Natural killer cell (primary cell): Measurements from ENCODE around the gene RAB3D. TPM values are rescaled to one million over a fixed set of nuclear protein-coding genes. Genes with fewer than 3 reads are reported as not detected.

Experiments used
- ATAC-seq, 3 donors: fragments of 150-1000 bp in 2 of 3; fragments of 200-7000 bp in 1 of 3; cut with Tn5 transposase; 1 replicate in 1 of 3; 2 replicates in 2 of 3; pipeline ENCODE4 v1.10.0; 2021; ENCODE audit warnings: mild to moderate bottlenecking in 2 of 3, moderate library complexity in 2 of 3
- DNase-seq, 2 donors: peaks; one replicate each; pipeline versions ENCODE4 v3.0.0 to v3.0.0-alpha.2; 2013 to 2021; ENCODE audit warnings: mixed read lengths in 1 of 2
- H3K27ac ChIP-seq: one replicate; pipeline ENCODE4 v1.5.1; 2013; ENCODE audit warnings: mild to moderate bottlenecking, low read length
- H3K27me3 ChIP-seq: one replicate; pipeline ENCODE4 v1.6.1; 2013; ENCODE audit warnings: low read length; ENCODE audit not compliant: control insufficient read depth, insufficient read depth
- H3K36me3 ChIP-seq: one replicate; pipeline ENCODE4 v1.6.1; 2013; ENCODE audit warnings: low read length; ENCODE audit not compliant: control insufficient read depth, insufficient read depth
- H3K4me1 ChIP-seq: one replicate; pipeline ENCODE4 v1.6.1; 2013; ENCODE audit warnings: low read length; ENCODE audit not compliant: control insufficient read depth, insufficient read depth
- H3K4me3 ChIP-seq: one replicate; pipeline ENCODE4 v1.5.1; 2013; ENCODE audit warnings: low read length
- H3K9me3 ChIP-seq: one replicate; pipeline ENCODE4 v1.6.1; 2013; ENCODE audit warnings: low read length; ENCODE audit not compliant: control insufficient read depth, insufficient read depth
- H3K27ac Mint-ChIP-seq, 2 donors: one replicate each; pipeline ENCODE4 v1.8.0; 2022; ENCODE audit warnings: mild to moderate bottlenecking in 2 of 2, mixed read lengths in 2 of 2, moderate library complexity in 1 of 2
- H3K27me3 Mint-ChIP-seq, 2 donors: one replicate each; pipeline ENCODE4 v1.8.0; 2022; ENCODE audit warnings: low read depth in 2 of 2, mixed read lengths in 2 of 2
- H3K36me3 Mint-ChIP-seq: one replicate; pipeline ENCODE4 v1.8.0; 2022; ENCODE audit warnings: mixed read lengths
- H3K4me1 Mint-ChIP-seq, 2 donors: one replicate each; pipeline ENCODE4 v1.8.0; 2022; ENCODE audit warnings: mixed read lengths in 2 of 2
- H3K4me3 Mint-ChIP-seq: one replicate; pipeline ENCODE4 v1.8.0; 2022; ENCODE audit warnings: mild to moderate bottlenecking, moderate library complexity, mixed read lengths
- H3K9me3 Mint-ChIP-seq, 2 donors: one replicate each; pipeline ENCODE4 v1.8.0; 2022; ENCODE audit warnings: mixed read lengths in 2 of 2
- WGBS: methylation state at CpG from one replicate; pipeline ENCODE4 v1.1.7; 2013; ENCODE audit warnings: missing lambda C conversion rate; ENCODE audit not compliant: insufficient coverage; 5-methylcytosine and 5-hydroxymethylcytosine counted together
- intact Hi-C: fragments of 100-400 bp; cut with micrococcal nuclease; formaldehyde crosslinking; loops from one replicate; pipeline ENCODE4 v1.14.2; 2022
- total RNA-seq, 4 donors: library from RNA; stranded (reverse); fragments of 120-200 nt in 1 of 4; gene quantifications; one replicate each; pipeline versions ENCODE4 v1.2.3 to v1.2.4, GENCODE V29; 2013 to 2022
- TF ChIP-seq, protein P1 (sequence below): fragments of 200-600 bp; IDR thresholded peaks from one replicate; pipeline ENCODE4 v1.8.0; 2022; ENCODE audit warnings: antibody characterized with exemption

The RAB3D gene
- total RNA-seq, 3 donors from 2014 or later (not counting 1 experiment from before 2014, with no cell fraction given) = 14.3 to 20.0 (median 15.7) TPM

DNA sequence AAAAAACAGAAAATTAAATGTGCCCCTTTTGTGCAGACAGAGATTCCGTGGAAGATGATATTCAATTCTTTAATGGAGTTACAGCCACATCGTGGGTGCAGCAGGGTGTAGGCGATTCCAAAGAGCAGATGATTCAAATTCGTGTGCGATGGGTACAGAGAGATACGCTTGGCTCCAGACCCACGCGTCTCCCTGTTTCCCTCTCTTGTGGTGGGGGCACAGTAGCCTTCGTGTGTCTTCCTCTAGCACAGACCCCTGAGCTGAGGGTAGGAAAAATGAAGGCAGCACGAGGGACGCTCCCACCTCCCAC, 38.7 kb downstream of the RAB3D start:
- Mint-ChIP-seq H3K9me3 (no peaks in the 10 kb centered on the region), H3K36me3 (no peaks in the 10 kb centered on the region), H3K4me3 (no peak overlapping the region), H3K4me1 (no peaks in the 10 kb centered on the region), H3K27ac (no peak overlapping the region), H3K27me3 (peaks cover 5 to 6% of the 10 kb centered on the region in 2 donors)
- H3K4me3 ChIP-seq = no peak overlapping the region
- intact Hi-C loops = no loop called here
- 94% methylated on average over 8 of the region's 11 CpGs for WGBS
- TF ChIP-seq, protein P1, sequence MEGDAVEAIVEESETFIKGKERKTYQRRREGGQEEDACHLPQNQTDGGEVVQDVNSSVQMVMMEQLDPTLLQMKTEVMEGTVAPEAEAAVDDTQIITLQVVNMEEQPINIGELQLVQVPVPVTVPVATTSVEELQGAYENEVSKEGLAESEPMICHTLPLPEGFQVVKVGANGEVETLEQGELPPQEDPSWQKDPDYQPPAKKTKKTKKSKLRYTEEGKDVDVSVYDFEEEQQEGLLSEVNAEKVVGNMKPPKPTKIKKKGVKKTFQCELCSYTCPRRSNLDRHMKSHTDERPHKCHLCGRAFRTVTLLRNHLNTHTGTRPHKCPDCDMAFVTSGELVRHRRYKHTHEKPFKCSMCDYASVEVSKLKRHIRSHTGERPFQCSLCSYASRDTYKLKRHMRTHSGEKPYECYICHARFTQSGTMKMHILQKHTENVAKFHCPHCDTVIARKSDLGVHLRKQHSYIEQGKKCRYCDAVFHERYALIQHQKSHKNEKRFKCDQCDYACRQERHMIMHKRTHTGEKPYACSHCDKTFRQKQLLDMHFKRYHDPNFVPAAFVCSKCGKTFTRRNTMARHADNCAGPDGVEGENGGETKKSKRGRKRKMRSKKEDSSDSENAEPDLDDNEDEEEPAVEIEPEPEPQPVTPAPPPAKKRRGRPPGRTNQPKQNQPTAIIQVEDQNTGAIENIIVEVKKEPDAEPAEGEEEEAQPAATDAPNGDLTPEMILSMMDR = no peak
- no peak for DNase-seq
- no peaks in the 10 kb centered on the region for H3K27me3 ChIP-seq
- H3K36me3 ChIP-seq = no peaks in the 10 kb centered on the region
- no peak overlapping the region for H3K27ac ChIP-seq
- ATAC-seq = no peak
- no peaks in the 10 kb centered on the region for H3K9me3 ChIP-seq
- H3K4me1 ChIP-seq = no peaks in the 10 kb centered on the region

DNA sequence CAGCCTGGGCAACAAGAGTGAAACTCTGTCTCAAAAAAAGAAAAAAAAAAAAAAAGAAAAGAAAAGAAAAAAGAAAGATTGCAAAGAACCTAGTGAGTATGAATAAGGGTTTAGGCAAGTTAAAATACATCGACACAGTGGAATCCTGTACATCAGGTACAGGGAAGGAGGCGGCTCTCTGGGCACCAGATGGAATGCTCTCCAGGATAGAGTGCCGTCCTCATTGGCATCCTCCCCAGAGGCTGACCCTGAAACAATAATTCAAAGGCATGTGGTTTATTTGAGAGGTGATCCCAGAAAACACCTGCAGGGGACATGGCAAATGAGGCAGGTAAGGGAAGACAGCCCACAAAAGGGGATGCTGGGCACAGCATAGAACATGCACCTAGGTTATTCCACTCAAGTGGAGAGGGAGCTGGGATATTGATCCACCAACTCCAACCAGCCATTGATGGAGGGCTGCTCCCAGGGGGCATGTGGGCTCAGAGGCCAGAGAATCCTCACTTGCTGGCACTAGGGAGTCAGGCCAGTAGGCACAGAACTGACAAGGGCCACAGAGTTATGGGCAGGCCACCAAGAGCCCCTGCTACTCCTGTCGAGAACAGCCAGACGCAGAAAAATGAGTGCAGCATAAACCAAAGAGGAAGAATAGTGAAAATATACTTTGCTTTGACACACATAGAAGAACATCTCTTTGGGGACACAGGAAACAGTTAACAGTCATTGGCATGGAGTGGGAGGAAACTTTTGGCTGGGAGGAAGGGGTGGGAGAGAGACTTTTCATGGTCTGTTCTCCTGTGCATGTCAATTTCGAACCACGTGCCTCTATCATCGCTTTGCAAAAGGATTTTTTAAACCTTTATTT, 39.3 kb downstream of the RAB3D start:
- ATAC-seq (no peak), DNase-seq (no peak)
- Mint-ChIP-seq H3K4me3 (no peak overlapping the region), H3K9me3 (no peaks in the 10 kb centered on the region), H3K4me1 (no peaks in the 10 kb centered on the region), H3K27ac (no peak overlapping the region), H3K27me3 (peaks cover 5 to 6% of the 10 kb centered on the region in 2 donors), H3K36me3 (no peaks in the 10 kb centered on the region)
- Histone ChIP-seq H3K27me3 (no peaks in the 10 kb centered on the region), H3K4me1 (no peaks in the 10 kb centered on the region), H3K9me3 (no peaks in the 10 kb centered on the region), H3K4me3 (no peak overlapping the region), H3K27ac (no peak overlapping the region), H3K36me3 (no peaks in the 10 kb centered on the region)
- WGBS = 64% methylated on average over 8 of the region's 8 CpGs
- TF ChIP-seq, protein P1 = no peak
- intact Hi-C loops = no loop called here

DNA sequence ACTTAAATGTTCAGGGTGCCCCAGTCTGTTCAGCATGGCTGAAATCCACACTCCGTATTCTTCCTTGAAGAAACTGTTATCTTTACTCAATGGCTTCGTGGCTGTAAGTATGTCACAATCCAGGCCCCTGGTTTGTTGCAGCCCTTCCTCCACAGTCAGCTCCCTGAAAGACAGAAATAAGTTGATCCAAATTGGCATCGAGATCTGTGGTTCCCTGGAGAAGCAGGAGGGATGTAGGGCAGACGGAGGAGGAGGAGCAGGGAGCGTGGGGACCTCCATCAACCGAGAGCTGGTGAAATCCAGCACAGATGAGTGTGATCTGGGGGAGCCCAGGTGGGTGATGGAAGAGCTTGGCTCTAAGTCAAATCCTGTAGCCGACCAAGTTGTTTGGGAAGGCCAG, 43.2 kb downstream of the RAB3D start:
- Histone ChIP-seq H3K27ac (no peak overlapping the region), H3K27me3 (no peaks in the 10 kb centered on the region), H3K4me3 (no peak overlapping the region), H3K4me1 (peaks cover 10% of the 10 kb centered on the region), H3K36me3 (no peaks in the 10 kb centered on the region), H3K9me3 (no peaks in the 10 kb centered on the region)
- no peak for ATAC-seq
- Mint-ChIP-seq H3K27ac (no peak overlapping the region), H3K27me3 (peaks cover 8 to 12% of the 10 kb centered on the region in 2 donors), H3K4me1 (peaks cover 0 to 10% of the 10 kb centered on the region in 2 donors), H3K9me3 (no peaks in the 10 kb centered on the region), H3K36me3 (no peaks in the 10 kb centered on the region), H3K4me3 (no peak overlapping the region)
- no peak for DNase-seq
- 77% methylated on average over 7 of the region's 7 CpGs for WGBS
- TF ChIP-seq, protein P1 = no peak
- intact Hi-C loops = no loop called here
